Measurements from ENCODE around the gene ALPL. TPM values are rescaled to one million over a fixed set of nuclear protein-coding genes. Genes with fewer than 3 reads are reported as not detected.
A peak's percentile ranks its signal among the peaks of the same experiment; 100 is the strongest.

The ALPL gene
- total RNA-seq, 1 donor from 2014 or later: 16.7 TPM

- no peak for TF ChIP-seq CTCF (conservative IDR thresholded peaks at IDR 0.05)
- Mint-ChIP-seq H3K27ac (ENCODE audit: unreplicated experiment) (no peak overlapping the region), H3K36me3 (ENCODE audit: low read depth) (no peaks in the 10 kb centered on the region), H3K4me3 (no peak overlapping the region), H3K4me1 (no peaks in the 10 kb centered on the region), H3K9me3 (no peaks in the 10 kb centered on the region), H3K27me3 (ENCODE audit: low read depth) (no peaks in the 10 kb centered on the region)
- DNase-seq (ENCODE audit: low read depth, low spot score): no peak
These were observed 85.3 kb downstream of the ALPL start for GRCh38 chr1:21594501-21594900.

- Mint-ChIP-seq H3K27ac (ENCODE audit: unreplicated experiment) (no peak overlapping the region), H3K36me3 (ENCODE audit: low read depth) (no peaks in the 10 kb centered on the region), H3K4me3 (no peak overlapping the region), H3K27me3 (ENCODE audit: low read depth) (no peaks in the 10 kb centered on the region), H3K9me3 (no peaks in the 10 kb centered on the region), H3K4me1 (no peaks in the 10 kb centered on the region)
- peak; percentile 63 for DNase-seq (ENCODE audit: low read depth, low spot score)
- TF ChIP-seq CTCF (conservative IDR thresholded peaks at IDR 0.05): peak; percentile 67
These were observed 86.0 kb downstream of the ALPL start for GRCh38 chr1:21594935-21595897.

GRCh38 chr1:21596174-21596573 lies 87.0 kb downstream of the ALPL start:
- Mint-ChIP-seq H3K4me3 (no peak overlapping the region), H3K36me3 (ENCODE audit: low read depth) (no peaks in the 10 kb centered on the region), H3K9me3 (no peaks in the 10 kb centered on the region), H3K27ac (ENCODE audit: unreplicated experiment) (no peak overlapping the region), H3K27me3 (ENCODE audit: low read depth) (no peaks in the 10 kb centered on the region), H3K4me1 (no peaks in the 10 kb centered on the region)
- no peak for TF ChIP-seq CTCF (conservative IDR thresholded peaks at IDR 0.05)
- no peak for DNase-seq (ENCODE audit: low read depth, low spot score)

GRCh38 chr1:21596628-21597027 lies 87.4 kb downstream of the ALPL start:
- H3K27me3 Mint-ChIP-seq (ENCODE audit: low read depth): no peaks in the 10 kb centered on the region
- no peak overlapping the region for H3K27ac Mint-ChIP-seq (ENCODE audit: unreplicated experiment)

GRCh38 chr1:21597753-21598152 lies 88.5 kb downstream of the ALPL start:
- no peak overlapping the region for H3K4me3 Mint-ChIP-seq
- no peaks in the 10 kb centered on the region for H3K27me3 Mint-ChIP-seq (ENCODE audit: low read depth)
- no peaks in the 10 kb centered on the region for H3K36me3 Mint-ChIP-seq (ENCODE audit: low read depth)
- no peak overlapping the region for H3K27ac Mint-ChIP-seq (ENCODE audit: unreplicated experiment)
- TF ChIP-seq CTCF (conservative IDR thresholded peaks at IDR 0.05): no peak
- no peak for DNase-seq (ENCODE audit: low read depth, low spot score)
- no peaks in the 10 kb centered on the region for H3K4me1 Mint-ChIP-seq
- H3K9me3 Mint-ChIP-seq: no peaks in the 10 kb centered on the region

More at GRCh38 chr1:21596628-21597027, 87.4 kb downstream of the ALPL start:
- no peaks in the 10 kb centered on the region for H3K36me3 Mint-ChIP-seq (ENCODE audit: low read depth)
- H3K4me3 Mint-ChIP-seq: no peak overlapping the region
- H3K9me3 Mint-ChIP-seq: no peaks in the 10 kb centered on the region
- no peak for DNase-seq (ENCODE audit: low read depth, low spot score)
- no peak for TF ChIP-seq CTCF (conservative IDR thresholded peaks at IDR 0.05)
- no peaks in the 10 kb centered on the region for H3K4me1 Mint-ChIP-seq
